Neural cell (in vitro differentiated cells): ENCODE results near the gene ASXL1. TPM values are rescaled to one million over a fixed set of nuclear protein-coding genes. Genes with fewer than 3 reads are reported as not detected.

Experiments
- H2AFZ ChIP-seq: fragments of 200-600, 300-800 bp; sonication (generic), shearing (Covaris generic); 2 replicates; pipeline ENCODE4 v1.6.0; 2014; ENCODE audit warnings: low read depth, mild to moderate bottlenecking, antibody characterized with exemption, low read length, moderate library complexity
- H3F3A ChIP-seq: fragments of 200-600 bp; shearing (Covaris generic); 2 replicates; pipeline ENCODE4 v1.6.1; 2016; ENCODE audit warnings: mild to moderate bottlenecking, moderate library complexity, mixed read lengths, antibody characterized with exemption, low read length; ENCODE audit not compliant: insufficient read depth, poor library complexity, severe bottlenecking
- H3K27ac ChIP-seq: fragments of 200-600, 300-800 bp; sonication (generic), shearing (Covaris generic); 2 replicates; pipeline ENCODE4 v1.5.1; 2014; ENCODE audit warnings: mild to moderate bottlenecking, low read length, moderate library complexity
- H3K27me3 ChIP-seq: fragments of 300-800, 200-600 bp; sonication (generic), shearing (Covaris generic); 2 replicates; pipeline ENCODE4 v1.6.0; 2014; ENCODE audit warnings: mild to moderate bottlenecking, low read depth, low read length, moderate library complexity; ENCODE audit not compliant: insufficient read depth
- H3K36me3 ChIP-seq: fragments of 300-800, 200-600 bp; sonication (generic), shearing (Covaris generic); 2 replicates; pipeline ENCODE4 v1.5.1; 2014; ENCODE audit warnings: mild to moderate bottlenecking, antibody characterized with exemption, low read length, moderate library complexity; ENCODE audit not compliant: insufficient read depth
- H3K4me2 ChIP-seq: fragments of 300-800, 200-600 bp; sonication (generic), shearing (Covaris generic); 2 replicates; pipeline ENCODE4 v1.6.0; 2014; ENCODE audit warnings: mild to moderate bottlenecking, low read length
- H3K4me3 ChIP-seq: fragments of 300-800, 200-600 bp; sonication (generic), shearing (Covaris generic); 2 replicates; pipeline ENCODE4 v1.5.1; 2014; ENCODE audit warnings: mild to moderate bottlenecking, low read length, moderate library complexity
- H3K79me2 ChIP-seq: fragments of 200-600 bp; shearing (Covaris generic); replicated peaks from 2 replicates; pipeline ENCODE4 v1.6.0; 2014; ENCODE audit warnings: mild to moderate bottlenecking, low read length, moderate library complexity; ENCODE audit not compliant: insufficient read depth
- H3K9ac ChIP-seq: fragments of 300-800, 200-600 bp; sonication (generic), shearing (Covaris generic); 2 replicates; pipeline ENCODE4 v1.6.1; 2016; ENCODE audit warnings: mild to moderate bottlenecking, low read length, mixed read lengths
- H3K9me2 ChIP-seq: fragments of 200-600 bp; shearing (Covaris generic); 2 replicates; pipeline ENCODE4 v1.6.1; 2016; ENCODE audit warnings: mild to moderate bottlenecking, low read length, mixed read lengths; ENCODE audit not compliant: insufficient read depth
- H3K9me3 ChIP-seq: fragments of 200-600, 300-800 bp; sonication (generic), shearing (Covaris generic); 2 replicates; pipeline ENCODE4 v1.6.1; 2016; ENCODE audit warnings: mild to moderate bottlenecking, mixed run types, low read length, moderate library complexity, mixed read lengths
- H4K20me1 ChIP-seq: fragments of 200-600 bp; shearing (Covaris generic); 2 replicates; pipeline ENCODE4 v1.6.1; 2016; ENCODE audit warnings: mild to moderate bottlenecking, mixed run types; ENCODE audit not compliant: insufficient read depth
- CTCF ChIP-seq: fragments of 450-650 bp; IDR thresholded peaks from 2 replicates; pipeline ENCODE4 v1.5.1; 2014; ENCODE audit warnings: antibody characterized with exemption, mild to moderate bottlenecking, moderate library complexity; ENCODE audit not compliant: poor library complexity, severe bottlenecking
- EP300 ChIP-seq: fragments of 450-650 bp; conservative IDR thresholded peaks from 2 replicates; pipeline ENCODE4 v1.6.1; 2014; ENCODE audit warnings: antibody characterized with exemption, mild to moderate bottlenecking, moderate library complexity; ENCODE audit not compliant: poor library complexity, severe bottlenecking
- EZH2 ChIP-seq: fragments of 200-600, 300-800 bp; shearing (Covaris generic), sonication (generic); IDR thresholded peaks from 2 replicates; pipeline ENCODE4 v1.6.1; 2014; ENCODE audit warnings: antibody characterized with exemption, low read length, borderline replicate concordance, mild to moderate bottlenecking; ENCODE audit not compliant: insufficient read depth, poor library complexity, severe bottlenecking
- MXI1 ChIP-seq: fragments of 450-650 bp; conservative IDR thresholded peaks from 2 replicates; pipeline ENCODE4 v1.6.1; 2014; ENCODE audit warnings: antibody characterized with exemption, mild to moderate bottlenecking; ENCODE audit not compliant: poor library complexity, severe bottlenecking
- POLR2AphosphoS5 ChIP-seq: IDR thresholded peaks from 2 replicates; pipeline ENCODE4 v1.6.1; 2012
- RAD21 ChIP-seq: fragments of 450-650 bp; conservative IDR thresholded peaks from 2 replicates; pipeline ENCODE4 v1.6.1; 2014; ENCODE audit warnings: antibody characterized with exemption, mild to moderate bottlenecking, moderate library complexity
- REST ChIP-seq: IDR thresholded peaks from 2 replicates; pipeline ENCODE4 v1.6.1; 2012; ENCODE audit warnings: borderline replicate concordance
- SMC3 ChIP-seq: fragments of 450-650 bp; conservative IDR thresholded peaks from 2 replicates; pipeline ENCODE4 v1.6.1; 2014; ENCODE audit warnings: antibody characterized with exemption, mild to moderate bottlenecking, moderate library complexity; ENCODE audit not compliant: poor library complexity
- TAF1 ChIP-seq: IDR thresholded peaks from 2 replicates; pipeline ENCODE4 v1.6.1; 2012; ENCODE audit warnings: low read depth
- polyA plus RNA-seq: library from polyadenylated mRNA; depleted of rRNA; stranded (reverse); fragments of >200 nt; gene quantifications from 2 replicates; pipeline ENCODE4 v1.2.3, GENCODE V29; 2014

ASXL1 gene
- polyA plus RNA-seq, 1 donor from 2014 or later, result 45.9 TPM

DNA sequence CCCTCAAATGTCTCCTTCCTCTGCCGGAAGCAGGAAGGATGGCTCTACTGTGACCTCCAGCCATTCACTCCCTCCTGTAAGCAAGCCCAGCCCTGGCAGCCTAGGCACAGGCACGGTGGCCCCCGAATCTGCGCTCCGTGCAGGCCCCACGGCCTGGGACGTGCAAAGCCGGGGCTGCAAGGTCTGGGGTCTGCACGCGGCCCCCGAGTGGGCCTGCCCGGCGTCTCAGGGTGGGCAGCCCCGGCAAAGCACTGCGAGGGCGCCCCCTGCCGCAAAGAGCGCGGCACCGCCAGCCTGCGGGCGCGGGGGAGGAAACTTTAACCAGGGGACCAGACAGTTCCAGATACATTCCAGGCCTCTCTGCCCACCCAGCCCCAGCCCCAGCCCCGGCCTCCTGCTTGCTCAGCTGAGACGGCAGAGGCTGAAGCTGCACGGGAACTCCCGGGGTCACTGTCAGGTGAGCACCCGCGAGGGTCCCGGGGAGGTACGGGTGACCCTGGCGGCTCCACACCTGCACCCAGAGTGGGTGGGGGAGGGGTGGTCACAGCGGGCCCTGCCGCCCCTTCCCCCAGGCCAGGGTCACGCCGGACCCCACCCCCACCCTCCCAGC is 98.8 kb downstream of the ASXL1 start:
- TF ChIP-seq SMC3, result peak; percentile 70
- TF ChIP-seq MXI1, result peak; percentile 36
- no peak for TF ChIP-seq TAF1
- no peak for TF ChIP-seq POLR2AphosphoS5
- TF ChIP-seq RAD21, result peak; percentile 68
- no peak for TF ChIP-seq EP300
- peak; percentile 83 for TF ChIP-seq CTCF
- no peak for TF ChIP-seq REST
- TF ChIP-seq EZH2, result no peak
- Histone ChIP-seq H4K20me1 (peaks cover 17% of the 10 kb centered on the region), H3K36me3 (no peaks in the 10 kb centered on the region), H3K9me2 (no peaks in the 10 kb centered on the region), H3K79me2 (peaks cover 31% of the 10 kb centered on the region), H2AFZ (no peak overlapping the region), H3K27ac (peak overlapping the region; percentile 65), H3K9me3 (no peaks in the 10 kb centered on the region), H3K4me2 (no peak overlapping the region), H3K9ac (peak overlapping the region; percentile 53), H3F3A (no peaks in the 10 kb centered on the region), H3K27me3 (no peaks in the 10 kb centered on the region), H3K4me3 (peak overlapping the region; percentile 61)

GRCh38 chr20:32457479-32457986 is 99.4 kb downstream of the ASXL1 start:
- Histone ChIP-seq H3F3A (no peaks in the 10 kb centered on the region), H3K9ac (peak overlapping the region; percentile 53), H3K9me2 (no peaks in the 10 kb centered on the region), H3K27me3 (no peaks in the 10 kb centered on the region), H3K79me2 (peaks cover 31% of the 10 kb centered on the region), H3K27ac (peak overlapping the region; percentile 65), H3K9me3 (no peaks in the 10 kb centered on the region), H3K36me3 (no peaks in the 10 kb centered on the region), H3K4me2 (no peak overlapping the region), H2AFZ (no peak overlapping the region), H3K4me3 (peak overlapping the region; percentile 61), H4K20me1 (peaks cover 17% of the 10 kb centered on the region)
- TF ChIP-seq EZH2, result no peak
- TF ChIP-seq MXI1, result peak; percentile 3
- TF ChIP-seq EP300, result no peak
- no peak for TF ChIP-seq REST
- TF ChIP-seq RAD21, result no peak
- TF ChIP-seq CTCF, result no peak
- no peak for TF ChIP-seq SMC3
- peak; percentile 14 for TF ChIP-seq POLR2AphosphoS5
